ENCODE results near the gene LOXL3. TPM values are rescaled to one million over a fixed set of nuclear protein-coding genes. Genes with fewer than 3 reads are reported as not detected.

Gene LOXL3
- polyA plus RNA-seq, 1 of the 3 experiments (the other 2 are of a cell fraction): 47.9 TPM

DNA sequence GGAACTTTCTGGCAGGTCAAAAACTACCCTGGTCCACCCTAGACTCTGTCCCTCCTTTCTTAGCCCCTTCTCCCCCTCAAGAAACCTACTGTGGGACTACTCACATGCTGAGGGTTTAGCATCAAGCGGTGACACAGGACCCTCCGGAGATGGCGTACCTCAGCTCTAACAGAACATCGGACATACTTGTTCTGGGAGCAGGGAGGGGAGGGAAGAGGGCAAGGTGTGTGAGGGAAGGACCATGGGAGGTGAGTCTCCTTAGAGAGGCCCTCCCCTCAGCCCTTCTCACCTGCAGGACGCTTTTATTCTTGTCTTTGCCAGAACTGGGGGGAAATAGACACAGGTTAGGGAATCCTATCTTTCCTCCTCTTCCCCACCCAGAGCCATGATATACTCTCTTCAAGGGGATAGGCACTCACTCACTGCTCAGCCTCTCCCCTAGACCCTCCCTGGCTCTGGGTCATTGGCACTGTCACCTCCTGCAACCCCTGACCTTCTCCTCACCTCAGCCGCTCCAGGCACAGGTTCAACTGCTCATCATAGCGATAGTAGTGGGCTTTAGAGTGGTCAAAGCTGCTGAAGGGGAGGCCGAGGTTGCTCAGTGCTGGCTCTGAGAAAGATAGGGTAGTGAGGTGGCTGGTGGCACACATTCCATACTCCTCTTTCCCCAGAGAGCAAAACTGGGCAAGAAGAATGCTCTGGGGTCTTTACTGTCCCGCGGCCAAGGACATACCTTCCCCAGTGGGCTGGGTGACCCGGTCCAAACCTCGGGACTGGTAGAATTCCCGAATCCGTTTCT is 48.1 kb downstream of the LOXL3 start:
- Histone ChIP-seq H3K4me2 (peak overlapping the region; percentile 96), H3K9ac (peak overlapping the region; percentile 43), H3K9me2 (no peaks in the 10 kb centered on the region), H4K20me1 (ENCODE audit: insufficient read depth) (no peaks in the 10 kb centered on the region), H3K4me3 (ENCODE audit: low read depth in 2 of 2, low read length in 1 of 2) (peak overlapping the region; percentile 21 to 84; a peak in 3 of 4 replicates), H3K27ac (ENCODE audit: low read depth in 2 of 2, low read length in 1 of 2) (no peak overlapping the region), H2AFZ (ENCODE audit: low read depth) (no peak overlapping the region), H3K9me3 (no peaks in the 10 kb centered on the region), H3F3A (replicated peaks; ENCODE audit: insufficient read depth) (peaks cover 28% of the 10 kb centered on the region), H3K36me3 (replicated peaks in 1 of 2; ENCODE audit: control insufficient read depth in 1 of 2, insufficient read depth in 2 of 2, low read length in 1 of 2) (peaks cover 15 to 20% of the 10 kb centered on the region in 2 experiments), H3K79me2 (ENCODE audit: insufficient read depth) (peaks cover 17% of the 10 kb centered on the region; the same call in 1 of the 2 replicates), H3K27me3 (ENCODE audit: insufficient read depth) (no peaks in the 10 kb centered on the region), H3K4me1 (ENCODE audit: control insufficient read depth in 1 of 2, insufficient read depth in 2 of 2, low read depth in 1 of 2, low read length in 1 of 2) (peaks cover 19 to 37% of the 10 kb centered on the region in 2 experiments; a peak in 3 of 4 replicates)
- WGBS (ENCODE audit: low lambda C conversion rate): 88% methylated on average over 14 of the region's 14 CpGs
- TF ChIP-seq RFX5 (IDR thresholded peaks at IDR 0.05; ENCODE audit: low read length) (no peak), MXI1 (IDR thresholded peaks at IDR 0.05; ENCODE audit: low read depth, low read length) (no peak), ELF1 (IDR thresholded peaks at IDR 0.05) (no peak), FOXJ3 (CRISPR knock-in tag; IDR thresholded peaks at IDR 0.05) (no peak), TCF12 (IDR thresholded peaks at IDR 0.05) (no peak), RAD21 (IDR thresholded peaks at IDR 0.05; ENCODE audit: low read length) (no peak), MEF2A (IDR thresholded peaks at IDR 0.05; ENCODE audit: borderline replicate concordance, low read depth) (no peak), TAF1 (IDR thresholded peaks at IDR 0.05; ENCODE audit: borderline replicate concordance, low read depth, low read length) (no peak), NFIC (IDR thresholded peaks at IDR 0.05; ENCODE audit: borderline replicate concordance) (no peak), RCOR1 (IDR thresholded peaks at IDR 0.05; ENCODE audit: low read length) (no peak), FOSL2 (IDR thresholded peaks at IDR 0.05; ENCODE audit: borderline replicate concordance, low read depth) (no peak)
- TF ChIP-seq, protein P1, sequence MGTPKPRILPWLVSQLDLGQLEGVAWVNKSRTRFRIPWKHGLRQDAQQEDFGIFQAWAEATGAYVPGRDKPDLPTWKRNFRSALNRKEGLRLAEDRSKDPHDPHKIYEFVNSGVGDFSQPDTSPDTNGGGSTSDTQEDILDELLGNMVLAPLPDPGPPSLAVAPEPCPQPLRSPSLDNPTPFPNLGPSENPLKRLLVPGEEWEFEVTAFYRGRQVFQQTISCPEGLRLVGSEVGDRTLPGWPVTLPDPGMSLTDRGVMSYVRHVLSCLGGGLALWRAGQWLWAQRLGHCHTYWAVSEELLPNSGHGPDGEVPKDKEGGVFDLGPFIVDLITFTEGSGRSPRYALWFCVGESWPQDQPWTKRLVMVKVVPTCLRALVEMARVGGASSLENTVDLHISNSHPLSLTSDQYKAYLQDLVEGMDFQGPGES (IDR thresholded peaks at IDR 0.05; ENCODE audit: low read depth, low read length): no peak
- TF ChIP-seq, protein P2, sequence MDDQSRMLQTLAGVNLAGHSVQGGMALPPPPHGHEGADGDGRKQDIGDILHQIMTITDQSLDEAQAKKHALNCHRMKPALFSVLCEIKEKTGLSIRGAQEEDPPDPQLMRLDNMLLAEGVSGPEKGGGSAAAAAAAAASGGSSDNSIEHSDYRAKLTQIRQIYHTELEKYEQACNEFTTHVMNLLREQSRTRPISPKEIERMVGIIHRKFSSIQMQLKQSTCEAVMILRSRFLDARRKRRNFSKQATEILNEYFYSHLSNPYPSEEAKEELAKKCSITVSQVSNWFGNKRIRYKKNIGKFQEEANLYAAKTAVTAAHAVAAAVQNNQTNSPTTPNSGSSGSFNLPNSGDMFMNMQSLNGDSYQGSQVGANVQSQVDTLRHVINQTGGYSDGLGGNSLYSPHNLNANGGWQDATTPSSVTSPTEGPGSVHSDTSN (IDR thresholded peaks at IDR 0.05): no peak
- DNase-seq: no peak
- CTCF ChIA-PET: interaction anchor here (1.3 to 7.5 kb wide), 4 partner anchors 12 to 31 kb away, joined by 3 to 80 read pairs (median 32); partner anchors contain the start of genes AUP1, CCDC142, HTRA2 and TTC31
- POLR2A ChIA-PET: interaction anchor here (0.7 to 0.9 kb wide), 2 partner anchors 16 to 17 kb away, joined by 3 read pairs; no protein-coding TSS in a partner anchor

DNA sequence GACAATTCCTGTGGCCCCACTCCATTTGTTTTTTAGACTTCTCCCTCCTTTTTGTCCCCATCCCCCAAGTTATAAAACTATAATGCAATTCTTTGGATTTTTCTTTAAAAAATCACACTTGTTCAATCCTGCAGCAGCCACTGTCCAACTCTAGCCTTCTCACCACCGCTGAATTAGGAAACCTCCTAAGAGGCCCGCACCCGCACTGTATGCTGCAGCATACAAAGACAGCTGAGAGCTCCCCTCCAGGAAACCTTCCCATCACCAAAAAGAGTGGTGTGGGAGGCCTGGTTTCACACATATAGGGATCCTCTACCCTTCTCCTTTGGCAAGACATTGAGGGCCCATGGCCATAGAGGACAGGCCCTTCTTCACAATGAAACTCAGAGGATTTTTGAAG is 49.2 kb downstream of the LOXL3 start:
- Histone ChIP-seq H3F3A (replicated peaks; ENCODE audit: insufficient read depth) (peaks cover 23% of the 10 kb centered on the region), H3K4me2 (no peak overlapping the region), H3K9ac (no peak overlapping the region), H3K36me3 (replicated peaks in 1 of 2; ENCODE audit: control insufficient read depth in 1 of 2, insufficient read depth in 2 of 2, low read length in 1 of 2) (peaks cover 15 to 20% of the 10 kb centered on the region in 2 experiments), H3K4me3 (ENCODE audit: low read depth in 2 of 2, low read length in 1 of 2) (no peak overlapping the region), H2AFZ (ENCODE audit: low read depth) (no peak overlapping the region), H3K27me3 (ENCODE audit: insufficient read depth) (no peaks in the 10 kb centered on the region), H3K9me2 (no peaks in the 10 kb centered on the region), H3K4me1 (ENCODE audit: control insufficient read depth in 1 of 2, insufficient read depth in 2 of 2, low read depth in 1 of 2, low read length in 1 of 2) (peaks cover 19 to 45% of the 10 kb centered on the region in 2 experiments; a peak in 3 of 4 replicates), H3K27ac (ENCODE audit: low read depth in 2 of 2, low read length in 1 of 2) (no peak overlapping the region), H3K9me3 (no peaks in the 10 kb centered on the region), H4K20me1 (ENCODE audit: insufficient read depth) (no peaks in the 10 kb centered on the region), H3K79me2 (ENCODE audit: insufficient read depth) (peaks cover 17% of the 10 kb centered on the region; the same call in 1 of the 2 replicates)
- ChIA-PET CTCF (interaction anchor here (1.1 to 7.5 kb wide), 4 partner anchors 8 to 28 kb away, joined by 3 to 56 read pairs (median 7); partner anchors contain the start of genes CCDC142 and TTC31), POLR2A (interaction anchor here (0.5 to 1.0 kb wide), 2 partner anchors 10 to 82 kb away, joined by 3 to 6 read pairs; partner anchors contain the start of gene TLX2)
- 97% methylated on average over 3 of the region's 3 CpGs for WGBS (ENCODE audit: low lambda C conversion rate)
- no peak for DNase-seq
- TF ChIP-seq, protein P3, sequence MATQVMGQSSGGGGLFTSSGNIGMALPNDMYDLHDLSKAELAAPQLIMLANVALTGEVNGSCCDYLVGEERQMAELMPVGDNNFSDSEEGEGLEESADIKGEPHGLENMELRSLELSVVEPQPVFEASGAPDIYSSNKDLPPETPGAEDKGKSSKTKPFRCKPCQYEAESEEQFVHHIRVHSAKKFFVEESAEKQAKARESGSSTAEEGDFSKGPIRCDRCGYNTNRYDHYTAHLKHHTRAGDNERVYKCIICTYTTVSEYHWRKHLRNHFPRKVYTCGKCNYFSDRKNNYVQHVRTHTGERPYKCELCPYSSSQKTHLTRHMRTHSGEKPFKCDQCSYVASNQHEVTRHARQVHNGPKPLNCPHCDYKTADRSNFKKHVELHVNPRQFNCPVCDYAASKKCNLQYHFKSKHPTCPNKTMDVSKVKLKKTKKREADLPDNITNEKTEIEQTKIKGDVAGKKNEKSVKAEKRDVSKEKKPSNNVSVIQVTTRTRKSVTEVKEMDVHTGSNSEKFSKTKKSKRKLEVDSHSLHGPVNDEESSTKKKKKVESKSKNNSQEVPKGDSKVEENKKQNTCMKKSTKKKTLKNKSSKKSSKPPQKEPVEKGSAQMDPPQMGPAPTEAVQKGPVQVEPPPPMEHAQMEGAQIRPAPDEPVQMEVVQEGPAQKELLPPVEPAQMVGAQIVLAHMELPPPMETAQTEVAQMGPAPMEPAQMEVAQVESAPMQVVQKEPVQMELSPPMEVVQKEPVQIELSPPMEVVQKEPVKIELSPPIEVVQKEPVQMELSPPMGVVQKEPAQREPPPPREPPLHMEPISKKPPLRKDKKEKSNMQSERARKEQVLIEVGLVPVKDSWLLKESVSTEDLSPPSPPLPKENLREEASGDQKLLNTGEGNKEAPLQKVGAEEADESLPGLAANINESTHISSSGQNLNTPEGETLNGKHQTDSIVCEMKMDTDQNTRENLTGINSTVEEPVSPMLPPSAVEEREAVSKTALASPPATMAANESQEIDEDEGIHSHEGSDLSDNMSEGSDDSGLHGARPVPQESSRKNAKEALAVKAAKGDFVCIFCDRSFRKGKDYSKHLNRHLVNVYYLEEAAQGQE (IDR thresholded peaks at IDR 0.05; ENCODE audit: low read depth, low read length): no peak
- no peak for TF ChIP-seq SIN3A (IDR thresholded peaks at IDR 0.05; ENCODE audit: borderline replicate concordance, low read depth, low read length)
- no peak for TF ChIP-seq RFX5 (IDR thresholded peaks at IDR 0.05; ENCODE audit: low read length)
- no peak for TF ChIP-seq RAD21 (IDR thresholded peaks at IDR 0.05; ENCODE audit: low read length)
- no peak for TF ChIP-seq TCF12 (IDR thresholded peaks at IDR 0.05)
- no peak for TF ChIP-seq RCOR1 (IDR thresholded peaks at IDR 0.05; ENCODE audit: low read length)
- TF ChIP-seq FOXM1 (IDR thresholded peaks at IDR 0.05; ENCODE audit: low read depth): no peak
- TF ChIP-seq, protein P4, sequence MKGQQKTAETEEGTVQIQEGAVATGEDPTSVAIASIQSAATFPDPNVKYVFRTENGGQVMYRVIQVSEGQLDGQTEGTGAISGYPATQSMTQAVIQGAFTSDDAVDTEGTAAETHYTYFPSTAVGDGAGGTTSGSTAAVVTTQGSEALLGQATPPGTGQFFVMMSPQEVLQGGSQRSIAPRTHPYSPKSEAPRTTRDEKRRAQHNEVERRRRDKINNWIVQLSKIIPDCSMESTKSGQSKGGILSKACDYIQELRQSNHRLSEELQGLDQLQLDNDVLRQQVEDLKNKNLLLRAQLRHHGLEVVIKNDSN (IDR thresholded peaks at IDR 0.05; ENCODE audit: borderline replicate concordance, low read depth): no peak
- TF ChIP-seq EZH2phosphoT487 (IDR thresholded peaks at IDR 0.05; ENCODE audit: borderline replicate concordance, low read depth): no peak
- TF ChIP-seq NFIC (IDR thresholded peaks at IDR 0.05; ENCODE audit: borderline replicate concordance): no peak
- TF ChIP-seq POLR2AphosphoS5 (IDR thresholded peaks at IDR 0.05; ENCODE audit: low read depth, low read length): no peak
- TF ChIP-seq NRF1 (IDR thresholded peaks at IDR 0.05; ENCODE audit: low read depth, low read length): no peak
